ENCODE results near the gene CEMP1. TPM values are rescaled to one million over a fixed set of nuclear protein-coding genes. Genes with fewer than 3 reads are reported as not detected.

CEMP1 gene
- total and polyA plus RNA-seq, 5 donors, result 0.27 TPM; not detected in 4

- peak; percentile 3 for ATAC-seq
Observed at GRCh38 chr16:2518823-2519710, 12.1 kb downstream of the CEMP1 start.

GRCh38 chr16:2517954-2518605 lies 13.1 kb downstream of the CEMP1 start:
- Histone ChIP-seq H3K27ac (ENCODE audit: low read length) (peak overlapping the region; percentile 9), H3K4me3 (ENCODE audit: low read length) (no peak overlapping the region), H3K9me3 (ENCODE audit: control insufficient read depth, low read length) (no peaks in the 10 kb centered on the region), H3K4me1 (ENCODE audit: control insufficient read depth, insufficient read depth, low read length) (peaks cover 22% of the 10 kb centered on the region), H3K27me3 (ENCODE audit: control insufficient read depth, insufficient read depth) (no peaks in the 10 kb centered on the region)
- DNase-seq, result peak in 1 of 3 donors; percentile 54
- intact Hi-C loops (cut with DNase I), result loop anchor here in 1 of 4 donors (5.0 kb wide), 1 partner anchor 296 kb away; the partner anchor contains the start of gene E4F1
- ATAC-seq, result no peak
- WGBS, result 67% methylated on average over 12 of the region's 12 CpGs

More at GRCh38 chr16:2518823-2519710, 12.1 kb downstream of the CEMP1 start:
- Histone ChIP-seq H3K9me3 (ENCODE audit: control insufficient read depth, low read length) (no peaks in the 10 kb centered on the region), H3K4me3 (ENCODE audit: low read length) (no peak overlapping the region), H3K27me3 (ENCODE audit: control insufficient read depth, insufficient read depth) (no peaks in the 10 kb centered on the region), H3K4me1 (ENCODE audit: control insufficient read depth, insufficient read depth, low read length) (peaks cover 22% of the 10 kb centered on the region), H3K27ac (ENCODE audit: low read length) (peak overlapping the region; percentile 40)
- peak; percentile 35 to 72 (median 69) for DNase-seq
- intact Hi-C loops (cut with DNase I), result loop anchor here in 1 of 4 donors (5.0 kb wide), 1 partner anchor 297 kb away; the partner anchor contains the start of gene E4F1
- 81% methylated on average over 39 of the region's 39 CpGs for WGBS

DNA sequence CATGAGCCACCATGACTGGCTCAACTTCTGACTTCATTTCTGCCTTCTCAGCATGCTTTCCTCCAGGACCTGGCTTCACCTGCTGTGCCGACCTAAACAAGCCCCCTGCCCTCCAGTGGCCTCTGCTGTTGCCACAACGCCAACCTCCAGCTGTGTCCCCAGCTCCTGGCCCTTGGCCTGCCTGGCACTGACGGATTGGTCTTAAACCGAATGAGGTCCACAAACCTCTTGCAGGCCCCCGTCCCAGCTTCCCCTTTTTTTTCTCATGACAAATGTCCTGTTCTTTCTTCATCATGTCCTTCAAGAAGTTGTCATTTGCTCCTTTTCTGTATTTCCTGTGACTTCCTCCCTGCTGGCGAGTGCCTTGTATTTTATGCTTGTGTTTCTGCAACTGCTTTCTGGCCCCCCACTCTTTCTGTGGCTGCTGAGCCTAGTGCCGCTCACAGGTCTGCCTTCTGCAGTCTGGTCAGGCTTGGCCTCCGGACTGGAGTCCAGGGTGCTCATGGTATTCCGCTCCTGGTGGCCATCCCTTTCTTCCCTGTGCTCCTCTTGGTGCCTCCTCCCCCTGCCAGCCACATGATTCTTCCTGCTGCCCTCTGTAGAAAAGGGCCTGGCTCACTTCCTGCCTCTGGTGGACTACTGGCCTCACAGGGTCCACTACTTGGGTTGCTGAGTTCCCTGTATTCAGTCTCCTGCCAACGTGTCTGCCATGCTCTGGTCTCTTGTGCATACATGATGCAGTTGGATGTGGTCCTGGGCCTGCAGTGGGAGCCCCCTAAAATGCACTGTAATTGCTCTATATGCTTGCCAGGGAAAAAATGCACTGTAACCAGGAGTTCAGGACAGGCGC lies 14.6 kb downstream of the CEMP1 start:
- H3K27ac ChIP-seq (ENCODE audit: low read length), result peak overlapping the region; percentile 21
- no peaks in the 10 kb centered on the region for H3K9me3 ChIP-seq (ENCODE audit: control insufficient read depth, low read length)
- intact Hi-C loops (cut with DNase I), result loop anchor here in 1 of 4 donors (5.0 kb wide), 1 partner anchor 294 kb away; the partner anchor contains the start of gene E4F1
- DNase-seq (peak in 2 of 3 donors; percentile 63 to 72), ATAC-seq (no peak)
- peaks cover 22% of the 10 kb centered on the region for H3K4me1 ChIP-seq (ENCODE audit: control insufficient read depth, insufficient read depth, low read length)
- H3K27me3 ChIP-seq (ENCODE audit: control insufficient read depth, insufficient read depth), result no peaks in the 10 kb centered on the region
- H3K4me3 ChIP-seq (ENCODE audit: low read length), result no peak overlapping the region
- 53% methylated on average over 11 of the region's 11 CpGs for WGBS

DNA sequence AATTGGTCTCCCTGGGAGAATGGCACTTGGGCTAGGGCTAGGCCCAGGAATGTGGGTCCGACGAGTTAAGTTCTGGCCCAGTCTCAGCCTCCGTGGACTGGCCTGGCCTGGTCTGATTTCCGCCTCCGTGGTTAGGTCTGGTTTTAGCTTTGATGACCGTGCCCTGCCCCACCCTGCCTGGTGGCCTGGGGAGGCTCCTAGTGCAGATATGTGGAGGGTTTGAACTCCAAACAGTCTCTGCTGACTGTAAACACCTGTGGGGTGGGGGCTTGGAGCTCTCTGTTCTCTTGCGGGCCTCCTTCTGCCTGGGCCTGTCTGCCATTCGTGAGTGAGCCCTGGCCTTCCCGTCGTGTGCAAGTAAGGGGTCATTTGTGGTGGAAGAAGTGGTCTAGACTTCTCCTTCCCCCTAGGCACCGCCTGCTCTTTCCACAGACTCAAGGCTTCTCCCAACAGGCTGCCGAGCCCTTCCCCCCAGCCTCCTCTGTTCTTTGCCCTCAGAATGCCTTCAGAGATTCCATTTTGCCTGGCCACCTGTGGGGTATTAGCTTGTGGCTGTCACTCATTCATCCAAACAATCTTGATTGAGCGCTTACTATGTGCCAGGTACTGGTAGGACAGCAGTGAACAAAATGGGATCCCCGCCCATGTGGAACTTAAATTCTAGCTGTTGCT lies 15.9 kb downstream of the CEMP1 start:
- peak; percentile 22 to 61 (median 53) for DNase-seq

GRCh38 chr16:2514333-2515179 lies 16.7 kb downstream of the CEMP1 start:
- under 1% methylated on average over 63 of the region's 63 CpGs for WGBS
- intact Hi-C loops (cut with DNase I), result loop anchor here in 1 of 4 donors (5.0 kb wide), 1 partner anchor 292 kb away; the partner anchor contains the start of gene E4F1
- H3K4me1 ChIP-seq (ENCODE audit: control insufficient read depth, insufficient read depth, low read length), result peaks cover 22% of the 10 kb centered on the region
- DNase-seq (peak in 2 of 3 donors; percentile 41 to 73), ATAC-seq (no peak)
- H3K4me3 ChIP-seq (ENCODE audit: low read length), result peak overlapping the region; percentile 97
- H3K9me3 ChIP-seq (ENCODE audit: control insufficient read depth, low read length), result no peaks in the 10 kb centered on the region
- no peaks in the 10 kb centered on the region for H3K27me3 ChIP-seq (ENCODE audit: control insufficient read depth, insufficient read depth)
- peak overlapping the region; percentile 92 for H3K27ac ChIP-seq (ENCODE audit: low read length)

More for the DNA sequence above, 15.9 kb downstream of the CEMP1 start:
- H3K9me3 ChIP-seq (ENCODE audit: control insufficient read depth, low read length), result no peaks in the 10 kb centered on the region
- peak overlapping the region; percentile 62 for H3K27ac ChIP-seq (ENCODE audit: low read length)
- peaks cover 22% of the 10 kb centered on the region for H3K4me1 ChIP-seq (ENCODE audit: control insufficient read depth, insufficient read depth, low read length)
- intact Hi-C loops (cut with DNase I), result loop anchor here in 1 of 4 donors (5.0 kb wide), 1 partner anchor 293 kb away; the partner anchor contains the start of gene E4F1
- ATAC-seq, result no peak
- no peaks in the 10 kb centered on the region for H3K27me3 ChIP-seq (ENCODE audit: control insufficient read depth, insufficient read depth)
- 27% methylated on average over 14 of the region's 14 CpGs for WGBS
- peak overlapping the region; percentile 97 for H3K4me3 ChIP-seq (ENCODE audit: low read length)

DNA sequence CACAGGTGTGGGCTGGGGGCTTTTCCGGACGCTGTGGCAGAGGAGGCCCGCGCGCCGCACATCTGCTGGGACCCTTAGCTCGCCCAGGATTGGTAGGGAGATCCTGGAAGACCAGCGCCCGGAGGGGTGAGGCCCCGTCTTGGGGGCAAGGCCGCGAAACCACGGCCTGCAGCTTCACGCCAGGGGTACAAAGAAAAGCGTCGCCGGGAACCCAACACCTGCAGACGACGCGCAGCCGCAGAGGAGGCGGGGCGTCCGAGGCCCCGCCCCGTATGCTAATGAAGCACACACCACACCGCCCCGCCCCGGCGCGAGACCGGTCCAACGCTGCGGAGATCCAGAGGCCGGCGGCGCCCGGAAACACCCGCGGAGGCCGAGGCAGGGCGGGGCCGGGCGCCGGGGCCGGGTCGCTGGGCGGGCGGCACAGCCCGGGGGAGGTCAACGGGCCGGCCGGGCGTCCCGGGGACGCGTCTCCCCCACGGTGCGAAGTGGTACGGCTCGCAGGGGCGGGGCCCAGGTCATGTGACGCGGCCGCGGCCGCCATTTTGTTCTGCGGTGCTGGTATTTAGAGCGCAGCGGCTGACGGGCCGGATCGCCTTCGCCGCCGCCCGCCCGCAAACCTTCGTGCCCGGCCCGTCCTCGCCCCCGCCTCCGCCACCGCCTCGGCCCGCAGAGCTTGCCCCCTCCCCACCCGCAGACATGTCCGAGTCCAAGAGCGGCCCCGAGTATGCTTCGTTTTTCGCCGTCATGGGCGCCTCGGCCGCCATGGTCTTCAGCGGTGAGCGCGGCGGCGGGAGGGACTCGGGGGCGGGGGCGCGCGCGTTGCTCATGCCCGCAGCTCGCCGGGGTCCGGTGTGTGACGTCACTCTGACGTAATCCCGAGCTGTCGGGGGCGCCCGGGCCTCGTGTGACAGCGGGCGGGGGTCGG lies 17.5 kb downstream of the CEMP1 start, which contains the start of gene ATP6V0C:
TSS of gene ATP6V0C (plus strand) at position 548 of the 928 bp plus-strand sequence. CDS start at position 700, 152 bp downstream.
- Histone ChIP-seq H3K4me3 (ENCODE audit: low read length) (peak within 1 kb of the TSS; percentile 97), H3K4me1 (ENCODE audit: control insufficient read depth, insufficient read depth, low read length) (peaks cover 20% of the 10 kb centered on the region), H3K9me3 (ENCODE audit: control insufficient read depth, low read length) (no peaks in the 10 kb centered on the region), H3K27me3 (ENCODE audit: control insufficient read depth, insufficient read depth) (no peaks in the 10 kb centered on the region), H3K27ac (ENCODE audit: low read length) (peak within 1 kb of the TSS; percentile 92)
- DNase-seq (peak; percentile 93 to 98 (median 97)), ATAC-seq (peak; percentile 80 to 89)
- intact Hi-C loops (cut with DNase I), result no loop called here
- 2% methylated on average over 122 of the region's 122 CpGs for WGBS

DNA sequence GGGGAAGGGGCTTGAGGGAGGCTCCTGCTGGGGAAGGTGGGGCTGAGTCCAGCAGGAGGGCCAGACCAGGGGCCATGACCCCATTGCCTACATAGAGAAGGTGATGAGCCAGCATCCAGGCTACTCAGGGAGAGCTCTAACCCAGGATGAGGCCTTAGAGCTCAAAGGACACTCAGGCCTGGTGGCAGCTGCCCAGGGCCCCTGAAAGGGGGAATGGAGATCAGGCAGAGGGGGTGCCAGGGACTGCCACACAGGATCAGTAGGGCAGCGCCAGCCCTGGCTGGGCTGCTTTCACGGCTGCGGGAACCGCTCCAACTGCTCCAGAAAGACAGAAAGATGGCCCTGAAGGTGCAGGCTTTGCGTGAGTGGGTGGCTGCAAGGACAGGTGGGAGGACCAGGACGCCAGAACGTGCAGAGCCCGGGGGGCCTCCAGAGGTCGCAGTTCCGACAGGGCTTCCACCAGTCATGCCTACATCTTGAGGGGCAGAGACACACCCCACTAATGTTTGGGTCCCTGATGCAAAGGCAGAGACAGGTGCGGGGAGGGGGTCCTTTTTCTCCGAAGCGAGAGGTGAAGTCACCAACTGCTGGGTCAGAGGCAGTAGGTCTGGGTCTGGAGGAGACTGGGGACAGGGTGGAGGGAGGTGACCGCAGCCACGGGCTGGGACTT lies 18.3 kb downstream of the CEMP1 start:
- ATAC-seq, result peak in 1 of 2 donors; percentile 1
- intact Hi-C loops (cut with DNase I), result no loop called here
- DNase-seq, result peak in 2 of 3 donors; percentile 64 to 67
- Histone ChIP-seq H3K9me3 (ENCODE audit: control insufficient read depth, low read length) (no peaks in the 10 kb centered on the region), H3K4me3 (ENCODE audit: low read length) (peak overlapping the region; percentile 97), H3K27ac (ENCODE audit: low read length) (peak overlapping the region; percentile 92), H3K4me1 (ENCODE audit: control insufficient read depth, insufficient read depth, low read length) (peaks cover 17% of the 10 kb centered on the region), H3K27me3 (ENCODE audit: control insufficient read depth, insufficient read depth) (no peaks in the 10 kb centered on the region)
- WGBS, result 39% methylated on average over 15 of the region's 15 CpGs

DNA sequence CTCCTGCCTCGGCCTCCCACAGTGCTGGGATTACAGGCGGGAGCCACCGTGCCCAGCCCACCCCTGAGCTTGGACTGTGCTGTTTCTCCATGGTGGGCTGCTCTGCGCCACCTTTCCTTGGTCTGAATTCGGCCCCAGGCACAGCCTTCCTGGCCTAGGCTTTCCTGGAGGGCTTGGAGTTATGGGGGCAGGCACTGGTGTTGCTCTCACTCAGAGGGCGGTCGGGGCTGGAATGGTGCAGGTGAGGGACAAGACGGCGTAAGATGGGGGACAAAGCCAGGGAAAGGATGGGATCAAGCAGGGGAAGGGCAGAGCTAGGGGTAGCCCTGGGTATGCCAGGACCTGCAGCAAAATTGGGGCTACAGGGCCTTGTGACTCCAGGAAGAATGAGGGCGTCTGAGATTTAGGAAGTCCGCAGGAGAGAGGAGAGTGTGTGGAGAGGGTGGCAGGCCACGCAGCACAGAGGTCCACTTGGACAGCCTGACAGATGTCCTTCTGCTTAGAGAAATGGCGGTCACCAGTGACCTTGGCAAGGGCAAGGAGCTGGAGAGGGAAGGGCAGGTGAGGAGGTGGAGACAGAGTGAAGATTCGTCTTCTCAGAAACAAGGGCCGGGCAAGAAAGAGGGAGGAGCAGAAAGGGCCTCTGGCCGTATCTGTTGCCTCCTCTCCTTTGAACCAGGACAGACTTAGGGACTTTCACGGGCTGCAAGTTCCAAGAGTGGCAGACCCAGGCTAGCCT lies 19.0 kb downstream of the CEMP1 start:
- ATAC-seq (no peak), DNase-seq (peak in 1 of 3 donors; percentile 55)
- WGBS, result 89% methylated on average over 17 of the region's 17 CpGs
- H3K27me3 ChIP-seq (ENCODE audit: control insufficient read depth, insufficient read depth), result no peaks in the 10 kb centered on the region
- intact Hi-C loops (cut with DNase I), result no loop called here
- no peaks in the 10 kb centered on the region for H3K9me3 ChIP-seq (ENCODE audit: control insufficient read depth, low read length)
- peaks cover 17% of the 10 kb centered on the region for H3K4me1 ChIP-seq (ENCODE audit: control insufficient read depth, insufficient read depth, low read length)
- no peak overlapping the region for H3K27ac ChIP-seq (ENCODE audit: low read length)
- H3K4me3 ChIP-seq (ENCODE audit: low read length), result no peak overlapping the region
